ENCODE measurements around the gene LRMDA.

DNA sequence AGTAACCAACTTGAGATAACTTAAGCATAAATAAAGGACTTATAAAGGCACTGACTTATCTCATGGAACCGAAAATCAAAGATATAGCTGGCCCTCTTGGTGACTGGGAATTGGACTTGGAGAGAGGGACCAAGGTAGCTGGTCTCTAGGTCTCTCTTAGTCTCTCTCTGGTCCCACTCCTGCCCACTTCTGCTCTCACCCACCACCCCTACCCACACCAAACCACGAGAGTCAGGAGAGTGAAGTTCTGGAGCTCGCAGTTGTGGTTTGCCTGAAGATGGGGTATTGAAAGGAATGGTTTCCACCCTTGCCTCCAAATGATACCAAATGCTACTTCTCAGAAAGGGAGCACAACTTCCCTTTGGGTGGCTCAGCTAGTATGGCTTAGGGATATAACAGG lies 216.3 kb downstream of the LRMDA start:
- TF ChIP-seq, protein P1, sequence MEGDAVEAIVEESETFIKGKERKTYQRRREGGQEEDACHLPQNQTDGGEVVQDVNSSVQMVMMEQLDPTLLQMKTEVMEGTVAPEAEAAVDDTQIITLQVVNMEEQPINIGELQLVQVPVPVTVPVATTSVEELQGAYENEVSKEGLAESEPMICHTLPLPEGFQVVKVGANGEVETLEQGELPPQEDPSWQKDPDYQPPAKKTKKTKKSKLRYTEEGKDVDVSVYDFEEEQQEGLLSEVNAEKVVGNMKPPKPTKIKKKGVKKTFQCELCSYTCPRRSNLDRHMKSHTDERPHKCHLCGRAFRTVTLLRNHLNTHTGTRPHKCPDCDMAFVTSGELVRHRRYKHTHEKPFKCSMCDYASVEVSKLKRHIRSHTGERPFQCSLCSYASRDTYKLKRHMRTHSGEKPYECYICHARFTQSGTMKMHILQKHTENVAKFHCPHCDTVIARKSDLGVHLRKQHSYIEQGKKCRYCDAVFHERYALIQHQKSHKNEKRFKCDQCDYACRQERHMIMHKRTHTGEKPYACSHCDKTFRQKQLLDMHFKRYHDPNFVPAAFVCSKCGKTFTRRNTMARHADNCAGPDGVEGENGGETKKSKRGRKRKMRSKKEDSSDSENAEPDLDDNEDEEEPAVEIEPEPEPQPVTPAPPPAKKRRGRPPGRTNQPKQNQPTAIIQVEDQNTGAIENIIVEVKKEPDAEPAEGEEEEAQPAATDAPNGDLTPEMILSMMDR (IDR thresholded peaks at IDR 0.05), result no peak
- no peak for TF ChIP-seq POLR2A (IDR thresholded peaks at IDR 0.05)
